Endodermal cell (in vitro differentiated cells): ENCODE results near the gene EIF2S3. TPM values are rescaled to one million over a fixed set of nuclear protein-coding genes. Genes with fewer than 3 reads are reported as not detected.

Experiments used
- DNase-seq: peaks from one replicate; pipeline ENCODE4 v3.0.0-alpha.2; 2017
- H3K27ac ChIP-seq: 2 replicates; pipeline ENCODE4 v1.5.1; 2013; ENCODE audit warnings: mild to moderate bottlenecking, low read depth, low read length, moderate library complexity
- H3K27me3 ChIP-seq: 2 replicates; pipeline ENCODE4 v1.6.1; 2013; ENCODE audit warnings: mild to moderate bottlenecking, low read length, moderate library complexity; ENCODE audit not compliant: insufficient read depth, control insufficient read depth, poor library complexity, severe bottlenecking
- H3K36me3 ChIP-seq: 2 replicates; pipeline ENCODE4 v1.7.0; 2013; ENCODE audit warnings: mild to moderate bottlenecking, low read length, moderate library complexity; ENCODE audit not compliant: control insufficient read depth, insufficient read depth
- H3K4me1 ChIP-seq: one replicate; pipeline ENCODE4 v1.7.0; 2013; ENCODE audit warnings: low read length; ENCODE audit not compliant: control insufficient read depth, insufficient read depth
- H3K4me3 ChIP-seq: 2 replicates; pipeline ENCODE4 v1.5.1; 2013; ENCODE audit warnings: mild to moderate bottlenecking, low read length, moderate library complexity
- H3K9ac ChIP-seq: 2 replicates; pipeline ENCODE4 v1.6.1; 2013; ENCODE audit warnings: mild to moderate bottlenecking, low read length, moderate library complexity; ENCODE audit not compliant: poor library complexity, severe bottlenecking; ENCODE audit errors: extremely low read depth
- H3K9me3 ChIP-seq: 2 replicates; pipeline ENCODE4 v1.6.1; 2013; ENCODE audit warnings: mild to moderate bottlenecking, low read length, moderate library complexity; ENCODE audit not compliant: control insufficient read depth
- H3K27ac Mint-ChIP-seq: 2 replicates; pipeline ENCODE4 v1.8.0; 2020; ENCODE audit warnings: mixed read lengths
- H3K27me3 Mint-ChIP-seq: 2 replicates; pipeline ENCODE4 v1.8.0; 2021; ENCODE audit warnings: mild to moderate bottlenecking, mixed read lengths; ENCODE audit not compliant: insufficient read depth
- H3K36me3 Mint-ChIP-seq: 2 replicates; pipeline ENCODE4 v1.8.0; 2020; ENCODE audit warnings: low read depth, mixed read lengths
- H3K4me1 Mint-ChIP-seq: 2 replicates; pipeline ENCODE4 v1.8.0; 2020; ENCODE audit warnings: mixed read lengths
- H3K4me3 Mint-ChIP-seq: 2 replicates; pipeline ENCODE4 v1.8.0; 2020; ENCODE audit warnings: mild to moderate bottlenecking, moderate library complexity, mixed read lengths
- H3K9me3 Mint-ChIP-seq: 2 replicates; pipeline ENCODE4 v1.8.0; 2020; ENCODE audit warnings: mild to moderate bottlenecking, mixed read lengths
- CTCF ChIP-seq: fragments of 200-600 bp; sonication (generic); conservative IDR thresholded peaks from 2 replicates; pipeline ENCODE4 v1.5.0; 2021; ENCODE audit warnings: antibody characterized with exemption, mild to moderate bottlenecking
- WGBS, 2 experiments: methylation state at CpG; one replicate each; pipeline versions ENCODE4 v1.1.5 to v1.1.7; 2013; ENCODE audit warnings: missing lambda C conversion rate in 2 of 2, mixed read lengths in 1 of 2; ENCODE audit not compliant: insufficient coverage in 1 of 2, insufficient read length in 1 of 2; 5-methylcytosine and 5-hydroxymethylcytosine counted together
- total RNA-seq, 2 donors: library from RNA; stranded (reverse); fragmentation: NEBNext Ultra II Directional in 1 of 2; extraction: Animal tissue kit (Norgen Biotek cat#: 25700) in 1 of 2; gene quantifications; 2 replicates in 1 of 2; 3 replicates in 1 of 2; pipeline ENCODE4 v1.2.1, GENCODE V29; 2021

The EIF2S3 gene
- total RNA-seq, 2 donors from 2014 or later, result 209 to 458 TPM

- Mint-ChIP-seq H3K27me3 (peaks cover 5% of the 10 kb centered on the region), H3K4me3 (no peak overlapping the region), H3K9me3 (no peaks in the 10 kb centered on the region), H3K36me3 (no peaks in the 10 kb centered on the region), H3K4me1 (peaks cover 8% of the 10 kb centered on the region), H3K27ac (no peak overlapping the region)
- Histone ChIP-seq H3K4me3 (no peak overlapping the region), H3K9me3 (no peaks in the 10 kb centered on the region), H3K9ac (no peak overlapping the region), H3K36me3 (no peaks in the 10 kb centered on the region), H3K27ac (no peak overlapping the region), H3K4me1 (no peaks in the 10 kb centered on the region), H3K27me3 (no peaks in the 10 kb centered on the region)
- WGBS, 2 experiments, result 95% methylated on average over 9 of the region's 12 CpGs; no CpG with 5 or more reads in 1 of the 2 experiments
- no peak for DNase-seq
- TF ChIP-seq CTCF, result no peak
These were observed 39.0 kb downstream of the EIF2S3 start for GRCh38 chrX:24093746-24094145.

- no peaks in the 10 kb centered on the region for H3K36me3 Mint-ChIP-seq
- H3K4me1 Mint-ChIP-seq, result peaks cover 17% of the 10 kb centered on the region
- no peak overlapping the region for H3K27ac ChIP-seq
- H3K9ac ChIP-seq, result no peak overlapping the region
- no peaks in the 10 kb centered on the region for H3K27me3 ChIP-seq
- H3K9me3 Mint-ChIP-seq, result no peaks in the 10 kb centered on the region
- H3K27me3 Mint-ChIP-seq, result peaks cover 6% of the 10 kb centered on the region
- WGBS, 2 experiments, result no CpG with 5 or more reads among the region's 1 CpG
- H3K9me3 ChIP-seq, result no peaks in the 10 kb centered on the region
- TF ChIP-seq CTCF, result no peak
- no peak overlapping the region for H3K27ac Mint-ChIP-seq
- H3K4me3 Mint-ChIP-seq, result no peak overlapping the region
- DNase-seq, result no peak
- H3K4me1 ChIP-seq, result peaks cover 4% of the 10 kb centered on the region
- H3K4me3 ChIP-seq, result no peak overlapping the region
- no peaks in the 10 kb centered on the region for H3K36me3 ChIP-seq
These were observed 43.0 kb downstream of the EIF2S3 start for GRCh38 chrX:24097741-24098260.

DNA sequence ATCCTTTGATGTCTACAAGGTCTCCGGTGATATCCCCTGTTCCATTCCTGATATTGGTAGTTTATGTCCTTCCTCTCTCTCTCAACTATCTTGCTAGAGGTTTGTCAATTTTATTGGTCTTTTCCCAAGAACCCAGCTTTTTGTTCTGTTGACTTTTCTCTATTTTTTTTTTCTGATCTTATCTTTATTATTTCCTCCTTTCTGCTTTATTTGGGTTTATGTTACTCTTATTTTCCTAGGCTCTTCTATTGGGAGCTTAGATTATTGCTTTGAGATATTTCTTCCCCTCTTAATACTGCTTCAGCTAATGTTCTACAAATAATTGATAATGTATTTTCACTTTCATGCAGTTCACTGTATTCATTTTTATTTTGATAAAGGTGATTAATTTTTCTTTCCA lies 44.2 kb downstream of the EIF2S3 start:
- no peak overlapping the region for H3K4me3 ChIP-seq
- H3K27me3 Mint-ChIP-seq, result peaks cover 6% of the 10 kb centered on the region
- H3K27ac Mint-ChIP-seq, result no peak overlapping the region
- no peak overlapping the region for H3K4me3 Mint-ChIP-seq
- no peaks in the 10 kb centered on the region for H3K27me3 ChIP-seq
- no peak overlapping the region for H3K27ac ChIP-seq
- no peaks in the 10 kb centered on the region for H3K9me3 Mint-ChIP-seq
- 100% methylated on average over 1 of the region's 1 CpG for WGBS, 2 experiments
- H3K4me1 Mint-ChIP-seq, result peaks cover 17% of the 10 kb centered on the region
- DNase-seq, result no peak
- H3K9me3 ChIP-seq, result no peaks in the 10 kb centered on the region
- no peaks in the 10 kb centered on the region for H3K36me3 Mint-ChIP-seq
- peaks cover 4% of the 10 kb centered on the region for H3K4me1 ChIP-seq
- TF ChIP-seq CTCF, result no peak
- H3K9ac ChIP-seq, result no peak overlapping the region
- H3K36me3 ChIP-seq, result no peaks in the 10 kb centered on the region
